ENCODE results near the gene OCA2.

- TF ChIP-seq CTCF (IDR thresholded peaks at IDR 0.05 in 8 of 11, conservative IDR thresholded peaks at IDR 0.05 in 3 of 11) (no peak), POLR2A (IDR thresholded peaks at IDR 0.05) (no peak)
Observed at GRCh38 chr15:28101983-28102441, 2.9 kb upstream of the OCA2 start.
